ENCODE data around the gene TRA2B. TPM values are rescaled to one million over a fixed set of nuclear protein-coding genes. Genes with fewer than 3 reads are reported as not detected.

The TRA2B gene
- total RNA-seq, 1 experiment from 2014 or later = 358 TPM

DNA sequence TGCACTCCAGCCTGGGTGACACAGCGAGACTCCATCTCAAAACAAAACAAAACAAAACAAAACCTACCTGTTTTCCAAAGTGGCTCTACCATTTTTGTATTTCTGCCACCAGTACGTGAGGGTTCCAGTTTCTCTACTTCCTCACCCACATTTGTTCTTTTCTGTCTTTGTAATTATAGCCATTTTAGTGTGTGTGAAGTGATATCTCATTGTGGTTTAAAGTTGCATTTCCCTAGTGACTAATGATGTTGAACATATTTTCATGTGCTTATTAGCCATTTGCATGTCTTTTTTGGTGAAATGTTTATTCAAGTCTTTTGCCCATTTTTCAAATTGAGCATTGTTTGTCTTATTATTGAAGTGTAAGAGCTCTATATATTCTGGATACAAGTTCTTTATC lies 50.7 kb downstream of the TRA2B start:
- Histone ChIP-seq H3K36me3 (no peaks in the 10 kb centered on the region), H3K4me1 (no peaks in the 10 kb centered on the region), H3K27ac (no peak overlapping the region), H3K9me3 (replicated peaks) (no peaks in the 10 kb centered on the region), H3K4me3 (no peak overlapping the region), H3K27me3 (no peaks in the 10 kb centered on the region)
- no peak for DNase-seq

DNA sequence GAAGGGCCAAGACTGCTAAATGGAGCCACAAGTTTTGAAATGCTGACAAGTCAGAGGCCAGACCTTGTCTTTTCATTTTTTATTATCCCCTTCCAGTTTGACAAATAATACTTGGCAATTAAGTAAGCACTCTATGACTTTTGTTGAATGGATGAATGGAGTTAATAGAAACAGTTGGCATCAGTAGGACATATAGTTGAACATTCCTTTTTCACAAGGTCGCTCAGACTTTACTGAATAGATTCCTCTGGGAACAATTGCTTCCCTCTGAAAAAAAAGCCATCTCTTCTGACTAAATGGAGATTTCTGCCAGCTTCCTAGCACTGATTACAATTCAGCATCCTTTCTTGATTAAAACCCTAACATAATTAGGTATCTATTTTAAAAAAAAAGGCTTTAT lies 53.2 kb downstream of the TRA2B start:
- no peaks in the 10 kb centered on the region for H3K4me1 ChIP-seq
- no peak for DNase-seq
- H3K36me3 ChIP-seq = no peaks in the 10 kb centered on the region
- H3K9me3 ChIP-seq (replicated peaks) = no peaks in the 10 kb centered on the region
- no peak overlapping the region for H3K4me3 ChIP-seq
- no peak overlapping the region for H3K27ac ChIP-seq
- H3K27me3 ChIP-seq = no peaks in the 10 kb centered on the region

DNA sequence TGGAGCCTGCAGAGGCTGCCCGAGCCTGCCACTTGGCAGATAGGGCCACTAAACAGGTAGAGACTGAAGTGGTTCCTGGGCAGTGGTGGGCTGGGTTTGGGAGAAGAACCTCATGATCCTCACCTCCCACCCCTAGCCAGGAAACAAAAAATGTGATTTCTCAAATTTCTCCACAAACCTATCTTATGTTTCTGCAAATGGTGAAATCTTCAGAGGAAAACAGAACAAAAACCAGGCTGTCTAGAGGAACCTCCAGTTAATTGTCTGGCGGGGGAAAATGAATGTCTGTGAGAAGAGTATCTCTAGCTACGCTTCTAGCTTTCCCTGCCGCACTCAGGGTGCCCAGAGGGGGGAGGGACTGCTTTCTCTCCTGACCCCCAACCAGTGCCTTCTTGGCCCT lies 55.9 kb downstream of the TRA2B start:
- H3K9me3 ChIP-seq (replicated peaks) = no peaks in the 10 kb centered on the region
- no peaks in the 10 kb centered on the region for H3K4me1 ChIP-seq
- H3K36me3 ChIP-seq = no peaks in the 10 kb centered on the region
- H3K4me3 ChIP-seq = no peak overlapping the region
- H3K27ac ChIP-seq = no peak overlapping the region
- no peaks in the 10 kb centered on the region for H3K27me3 ChIP-seq
- no peak for DNase-seq

DNA sequence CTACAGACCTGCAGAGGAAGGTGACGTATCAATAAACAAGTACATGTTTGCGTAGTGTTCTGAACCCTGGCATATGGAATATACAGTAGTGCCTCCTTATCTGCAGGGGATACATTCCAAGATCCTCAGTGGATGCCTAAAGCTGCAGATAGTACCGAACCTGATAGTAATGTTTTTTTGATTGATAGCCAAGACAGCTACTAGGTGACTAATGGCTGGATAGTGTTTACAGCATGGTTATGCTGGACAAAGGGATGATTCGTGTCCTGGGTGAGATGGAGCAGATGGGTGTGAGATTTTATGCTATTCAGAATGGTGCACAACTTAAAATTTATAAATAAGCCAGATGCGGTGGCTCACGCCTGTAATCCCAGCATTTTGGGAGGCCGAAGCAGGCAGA lies 57.2 kb downstream of the TRA2B start:
- no peaks in the 10 kb centered on the region for H3K9me3 ChIP-seq (replicated peaks)
- no peak overlapping the region for H3K27ac ChIP-seq

DNA sequence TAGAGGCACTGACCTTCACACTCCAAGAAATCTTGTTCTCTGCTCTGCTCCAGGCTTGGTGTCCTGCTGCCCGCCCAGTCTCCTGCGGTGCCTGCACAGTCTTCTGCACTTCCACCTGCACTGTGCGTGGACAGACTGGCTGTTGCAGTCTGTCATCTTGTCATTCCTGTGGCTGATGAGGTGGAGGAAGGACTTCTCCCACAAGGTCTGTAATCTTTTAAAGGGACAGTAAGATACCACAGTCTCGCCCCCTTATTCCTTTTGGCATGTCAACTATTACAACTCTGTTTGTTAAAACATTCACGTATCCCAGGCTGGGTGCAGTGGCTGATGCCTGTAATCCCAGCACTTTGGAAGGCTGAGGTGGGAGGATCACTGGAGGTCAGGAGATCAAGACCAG lies 58.9 kb downstream of the TRA2B start:
- H3K4me3 ChIP-seq = no peak overlapping the region
- no peaks in the 10 kb centered on the region for H3K27me3 ChIP-seq
- no peaks in the 10 kb centered on the region for H3K9me3 ChIP-seq (replicated peaks)
- peak; percentile 28 to 29 for DNase-seq
- no peak overlapping the region for H3K27ac ChIP-seq
- no peaks in the 10 kb centered on the region for H3K36me3 ChIP-seq
- H3K4me1 ChIP-seq = no peaks in the 10 kb centered on the region

More for the DNA sequence above, 57.2 kb downstream of the TRA2B start:
- no peak for DNase-seq
- Histone ChIP-seq H3K4me1 (no peaks in the 10 kb centered on the region), H3K27me3 (no peaks in the 10 kb centered on the region), H3K4me3 (no peak overlapping the region), H3K36me3 (no peaks in the 10 kb centered on the region)

DNA sequence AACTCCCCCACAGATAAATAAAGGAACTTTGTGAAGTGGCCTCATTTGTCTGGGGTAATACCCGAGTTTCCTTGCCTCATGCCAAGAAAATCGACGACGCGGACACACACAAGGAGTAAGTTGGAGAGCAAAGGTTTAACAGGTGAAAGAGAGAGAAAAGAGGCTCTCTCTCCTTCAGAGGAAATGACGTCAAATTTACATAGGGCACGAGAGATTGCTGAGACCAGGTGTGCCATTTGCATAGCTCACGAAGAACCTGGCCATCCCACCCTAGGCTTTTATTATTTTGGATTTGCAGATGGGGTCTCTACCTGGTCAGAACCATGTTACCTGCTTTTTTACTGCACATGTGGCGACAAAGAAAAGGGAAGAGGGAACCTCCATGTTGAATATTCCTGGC lies 63.7 kb downstream of the TRA2B start:
- DNase-seq = no peak

DNA sequence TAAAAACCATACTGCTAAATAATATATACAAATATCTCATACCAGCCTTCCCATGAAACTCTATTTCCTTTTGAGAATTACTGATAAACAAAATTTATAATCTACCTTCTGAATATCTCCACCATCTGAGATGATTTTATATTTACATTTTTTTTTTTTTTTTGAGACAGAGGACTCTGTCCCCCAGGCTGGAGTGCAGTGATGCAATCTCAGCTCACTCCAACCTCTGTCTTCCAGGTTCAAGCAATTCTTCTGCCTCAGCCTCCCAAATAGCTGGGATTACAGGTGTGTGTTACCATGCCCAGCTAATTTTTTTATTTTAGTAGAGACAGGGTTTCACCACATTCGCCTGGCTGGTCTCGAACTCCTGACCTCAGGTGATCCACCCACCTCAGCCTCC lies 70.2 kb downstream of the TRA2B start:
- H3K27ac ChIP-seq = no peak overlapping the region
- H3K36me3 ChIP-seq = no peaks in the 10 kb centered on the region
- no peaks in the 10 kb centered on the region for H3K27me3 ChIP-seq
- H3K9me3 ChIP-seq (replicated peaks) = no peaks in the 10 kb centered on the region
- no peaks in the 10 kb centered on the region for H3K4me1 ChIP-seq
- no peak for DNase-seq
- no peak overlapping the region for H3K4me3 ChIP-seq

More for the DNA sequence above, 63.7 kb downstream of the TRA2B start:
- Histone ChIP-seq H3K4me3 (no peak overlapping the region), H3K9me3 (replicated peaks) (no peaks in the 10 kb centered on the region), H3K4me1 (no peaks in the 10 kb centered on the region), H3K36me3 (no peaks in the 10 kb centered on the region), H3K27ac (no peak overlapping the region), H3K27me3 (no peaks in the 10 kb centered on the region)

DNA sequence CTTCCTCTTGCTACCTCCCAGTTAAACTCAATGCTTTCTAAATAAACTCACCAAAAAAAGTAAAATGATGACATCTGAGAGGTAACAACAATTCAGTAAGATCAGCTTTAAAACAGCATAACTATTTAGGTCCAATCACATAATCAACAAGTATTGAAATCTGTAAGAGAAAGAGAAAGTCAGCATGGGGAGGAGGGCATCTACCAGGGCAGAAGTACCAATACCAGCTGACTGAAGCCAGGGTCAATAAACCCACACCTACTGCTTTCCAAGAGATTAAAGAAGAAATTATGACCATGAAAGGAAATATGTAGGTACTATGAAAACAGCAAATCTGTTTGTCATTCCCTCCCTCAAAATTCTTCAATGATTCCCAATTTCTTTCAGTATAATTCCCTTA lies 70.8 kb downstream of the TRA2B start:
- Histone ChIP-seq H3K9me3 (replicated peaks) (no peaks in the 10 kb centered on the region), H3K27me3 (no peaks in the 10 kb centered on the region), H3K4me1 (no peaks in the 10 kb centered on the region), H3K27ac (no peak overlapping the region), H3K36me3 (no peaks in the 10 kb centered on the region), H3K4me3 (no peak overlapping the region)
- no peak for DNase-seq

DNA sequence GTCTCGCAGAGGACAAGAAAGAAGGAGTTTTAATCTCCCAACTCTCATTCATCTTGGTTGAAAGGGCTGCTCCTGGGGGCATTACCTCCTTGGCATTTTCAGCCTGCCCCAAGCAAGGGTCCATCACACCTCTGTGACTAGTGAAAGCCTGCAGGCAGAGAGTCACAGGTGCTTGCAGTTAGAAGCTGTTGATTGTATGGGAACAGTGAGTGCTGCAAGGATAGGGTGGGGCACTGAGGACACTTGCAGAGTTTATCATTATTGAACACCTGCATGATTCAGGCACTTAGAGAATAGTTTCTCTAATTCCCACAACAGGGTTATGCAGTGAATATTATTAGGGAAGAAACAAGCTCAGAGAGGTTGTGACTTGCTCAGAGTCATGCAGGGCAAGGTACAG lies 71.3 kb downstream of the TRA2B start:
- Histone ChIP-seq H3K9me3 (replicated peaks) (no peaks in the 10 kb centered on the region), H3K4me1 (no peaks in the 10 kb centered on the region), H3K4me3 (no peak overlapping the region), H3K27ac (no peak overlapping the region), H3K36me3 (no peaks in the 10 kb centered on the region), H3K27me3 (no peaks in the 10 kb centered on the region)
- no peak for DNase-seq

Other genes starting within 250 kb of the TRA2B start
- gene IGF2BP2, start 113.0 kb downstream of the TRA2B start, total RNA-seq (2014; rRNA removed; shearing (Covaris generic)) = 45.8 and 50.6 TPM in 2 replicates
- 62.8 and 64.7 TPM in 2 replicates for gene ETV5, start 171.1 kb upstream of the TRA2B start, total RNA-seq (2014; rRNA removed; shearing (Covaris generic))

All from SJCRH30 (cell line).